Tibial nerve (tissue), 3 donors: ENCODE results near the gene USP17L29.
"Not testable (repeated sequence)": the region's sequence is repeated elsewhere in the genome, so short reads cannot be mapped to it uniquely, and the experiment has no call there.

Source experiments
- POLR2A ChIP-seq, 2 donors: fragments of 450-650 bp; IDR thresholded peaks; one replicate each; pipeline ENCODE4 v1.6.1; 2017; ENCODE audit warnings: antibody characterized with exemption in 2 of 2, mild to moderate bottlenecking in 2 of 2, moderate library complexity in 2 of 2
- TF ChIP-seq, protein P1 (sequence below), 5 experiments: fragments of 200-600 bp in 3 of 5; fragments of 450-650 bp in 2 of 5; sonication (generic) in 3 of 5; IDR thresholded peaks; one replicate each; pipeline ENCODE4 v1.5.1; 2016 to 2019; ENCODE audit warnings: antibody characterized with exemption in 5 of 5, mild to moderate bottlenecking in 3 of 5, moderate library complexity in 2 of 5

DNA sequence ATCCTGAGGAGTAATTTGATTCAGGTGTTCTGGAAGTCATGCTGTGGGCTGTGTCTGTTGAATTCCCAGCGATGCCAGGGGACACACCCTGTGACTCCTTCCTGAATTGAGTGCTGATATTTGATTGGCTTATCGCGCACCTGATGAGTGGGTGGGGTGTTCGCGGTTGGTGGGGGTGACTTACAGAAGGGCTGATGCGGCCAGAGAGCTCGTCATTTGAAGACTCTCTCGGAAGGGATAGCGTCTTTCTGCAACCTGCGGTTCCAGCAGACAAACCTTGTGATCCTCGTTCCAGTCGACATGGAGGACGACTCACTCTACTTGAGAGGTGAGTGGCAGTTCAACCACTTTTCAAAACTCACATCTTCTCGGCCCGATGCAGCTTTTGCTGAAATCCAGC, at the start of gene USP17L29:
- TF ChIP-seq, protein P1, sequence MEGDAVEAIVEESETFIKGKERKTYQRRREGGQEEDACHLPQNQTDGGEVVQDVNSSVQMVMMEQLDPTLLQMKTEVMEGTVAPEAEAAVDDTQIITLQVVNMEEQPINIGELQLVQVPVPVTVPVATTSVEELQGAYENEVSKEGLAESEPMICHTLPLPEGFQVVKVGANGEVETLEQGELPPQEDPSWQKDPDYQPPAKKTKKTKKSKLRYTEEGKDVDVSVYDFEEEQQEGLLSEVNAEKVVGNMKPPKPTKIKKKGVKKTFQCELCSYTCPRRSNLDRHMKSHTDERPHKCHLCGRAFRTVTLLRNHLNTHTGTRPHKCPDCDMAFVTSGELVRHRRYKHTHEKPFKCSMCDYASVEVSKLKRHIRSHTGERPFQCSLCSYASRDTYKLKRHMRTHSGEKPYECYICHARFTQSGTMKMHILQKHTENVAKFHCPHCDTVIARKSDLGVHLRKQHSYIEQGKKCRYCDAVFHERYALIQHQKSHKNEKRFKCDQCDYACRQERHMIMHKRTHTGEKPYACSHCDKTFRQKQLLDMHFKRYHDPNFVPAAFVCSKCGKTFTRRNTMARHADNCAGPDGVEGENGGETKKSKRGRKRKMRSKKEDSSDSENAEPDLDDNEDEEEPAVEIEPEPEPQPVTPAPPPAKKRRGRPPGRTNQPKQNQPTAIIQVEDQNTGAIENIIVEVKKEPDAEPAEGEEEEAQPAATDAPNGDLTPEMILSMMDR (IDR thresholded peaks at IDR 0.05) = not testable (repeated sequence)
- not testable (repeated sequence) for TF ChIP-seq POLR2A (IDR thresholded peaks at IDR 0.05)
